HepG2 (cell line): Measurements from ENCODE around the gene MED22. TPM values are rescaled to one million over a fixed set of nuclear protein-coding genes. Genes with fewer than 3 reads are reported as not detected.

ENCODE experiments used
- ATAC-seq: fragments of 200-7000 bp; cut with Tn5 transposase; 3 replicates; pipeline ENCODE4 v1.9.1; 2020; ENCODE audit warnings: mild to moderate bottlenecking, moderate library complexity
- BruUV-seq: library from RNA; stranded (reverse); fragments of 400-500 nt; replicated peaks from 2 replicates; lab custom pipeline; 2021; lab: Mats Ljungman, UMichigan
- CTCF ChIA-PET: fragments of 300-600 bp; formaldehyde crosslinking; extraction: SDS; loops from one replicate; lab custom pipeline; 2021; ENCODE audit warnings: low total read pairs, inconsistent platforms, low intra/inter-chr PET ratio; lab: Yijun Ruan, JAX
- POLR2A ChIA-PET: fragments of 350-600 bp; sonication (Branson Sonifier 250); formaldehyde crosslinking; loops from one replicate; lab custom pipeline; 2020; ENCODE audit warnings: antibody characterized with exemption, inconsistent platforms; lab: Yijun Ruan, JAX
- DNase-seq: peaks from one replicate; pipeline ENCODE4 v3.0.0-alpha.2; 2015; ENCODE audit warnings: low spot score
- FAIRE-seq: peaks from 3 replicates; lab custom pipeline; 2011; peaks lifted over from hg19 to GRCh38; lab: Jason Lieb, UNC
- H2AFZ ChIP-seq: one replicate; pipeline ENCODE4 v1.6.1; 2011; ENCODE audit warnings: low read length, inconsistent platforms
- H3K27ac ChIP-seq: fragments of 300-600 bp; 3 replicates; pipeline ENCODE4 v1.8.0; 2011; ENCODE audit warnings: mixed run types, mild to moderate bottlenecking, mixed read lengths, low read length, inconsistent platforms; ENCODE audit not compliant: insufficient read depth; ENCODE audit errors: extremely low read length
- H3K27me3 ChIP-seq, 2 experiments: fragments of 200-600 bp in 1 of 2; 2 replicates in 1 of 2; 3 replicates in 1 of 2; pipeline versions ENCODE4 v1.6.0 to v1.8.0; 2011; ENCODE audit warnings: low read length in 2 of 2, mild to moderate bottlenecking in 2 of 2, moderate library complexity in 2 of 2, inconsistent platforms in 1 of 2; ENCODE audit not compliant: insufficient read depth in 2 of 2, control insufficient read depth in 1 of 2
- H3K36me3 ChIP-seq, 2 experiments: fragments of 200-600 bp in 1 of 2; replicated peaks in 1 of 2; 2 replicates in 1 of 2; 3 replicates in 1 of 2; pipeline versions ENCODE4 v1.5.1 to v1.8.0; 2011; ENCODE audit warnings: low read length in 2 of 2, inconsistent platforms in 1 of 2; ENCODE audit not compliant: insufficient read depth in 2 of 2, control insufficient read depth in 1 of 2
- H3K4me1 ChIP-seq: 2 replicates; pipeline ENCODE4 v1.5.1; 2012; ENCODE audit warnings: low read length, inconsistent platforms; ENCODE audit not compliant: insufficient read depth
- H3K4me2 ChIP-seq: 2 replicates; pipeline ENCODE4 v1.6.0; 2011; ENCODE audit warnings: low read depth, low read length, inconsistent platforms
- H3K4me3 ChIP-seq, 3 experiments: fragments of 200-600 bp in 1 of 3; sonication (generic), shearing (Covaris generic) in 1 of 3; replicated peaks in 1 of 3; 2 replicates each; pipeline ENCODE4 v1.5.1; 2011 to 2016; ENCODE audit warnings: low read length in 3 of 3, inconsistent platforms in 2 of 3, low read depth in 2 of 3, mild to moderate bottlenecking in 2 of 3, control low read depth in 1 of 3, mixed read lengths in 1 of 3; ENCODE audit not compliant: insufficient read depth in 1 of 3
- H3K79me2 ChIP-seq: one replicate; pipeline ENCODE4 v1.6.1; 2011; ENCODE audit warnings: low read length, inconsistent platforms; ENCODE audit not compliant: insufficient read depth
- H3K9ac ChIP-seq: 2 replicates; pipeline ENCODE4 v1.6.0; 2011; ENCODE audit warnings: mild to moderate bottlenecking, low read depth, low read length, inconsistent platforms; ENCODE audit not compliant: insufficient read depth
- H3K9me3 ChIP-seq: 2 replicates; pipeline ENCODE4 v1.5.1; 2012; ENCODE audit warnings: mild to moderate bottlenecking, low read length
- H4K20me1 ChIP-seq: 2 replicates; pipeline ENCODE4 v1.6.0; 2011; ENCODE audit warnings: inconsistent platforms, mild to moderate bottlenecking, low read length, moderate library complexity; ENCODE audit not compliant: insufficient read depth
- HDAC2 ChIP-seq: sonication (generic); formaldehyde crosslinking; IDR thresholded peaks from 2 replicates; pipeline ENCODE4 v1.4.0; 2020; ENCODE audit warnings: missing genetic modification reagents
- MEIS2 ChIP-seq: sonication (generic); formaldehyde crosslinking; IDR thresholded peaks from 2 replicates; pipeline ENCODE4 v1.9.0; 2021; ENCODE audit warnings: mild to moderate bottlenecking, missing genetic modification reagents
- NR3C1 ChIP-seq: sonication (generic); formaldehyde crosslinking; IDR thresholded peaks from 2 replicates; pipeline ENCODE4 v1.4.0; 2020; ENCODE audit warnings: missing genetic modification reagents
- PAF1 ChIP-seq: IDR thresholded peaks from 2 replicates; pipeline ENCODE4 v1.6.1; 2016; ENCODE audit warnings: missing genetic modification reagents, missing compliant biosample characterization
- SALL1 ChIP-seq: sonication (generic); formaldehyde crosslinking; IDR thresholded peaks from 2 replicates; pipeline ENCODE4 v1.8.0; 2022; ENCODE audit warnings: mild to moderate bottlenecking, missing genetic modification reagents
- SOX6 ChIP-seq, 2 experiments: fragments of 450-650 bp in 1 of 2; sonication (generic) in 1 of 2; formaldehyde crosslinking in 1 of 2; IDR thresholded peaks; 2 replicates each; pipeline versions ENCODE4 v1.4.0 to v1.6.1; 2017 to 2020; ENCODE audit warnings: antibody characterized with exemption in 1 of 2, mild to moderate bottlenecking in 1 of 2, missing genetic modification reagents in 1 of 2
- TFAP4 ChIP-seq: sonication (generic); IDR thresholded peaks from 2 replicates; pipeline ENCODE4 v1.6.1; 2016; ENCODE audit warnings: low read depth, borderline replicate concordance
- ZBTB39 ChIP-seq: sonication (generic); formaldehyde crosslinking; IDR thresholded peaks from 2 replicates; pipeline ENCODE4 v1.5.0; 2020; ENCODE audit warnings: missing genetic modification reagents
- ZSCAN25 ChIP-seq: sonication (generic); formaldehyde crosslinking; IDR thresholded peaks from 2 replicates; pipeline ENCODE4 v1.8.0; 2022; ENCODE audit warnings: mild to moderate bottlenecking, missing genetic modification reagents
- WGBS: methylation state at CpG from one replicate; pipeline ENCODE4 v1.1.6; 2017; ENCODE audit warnings: low lambda C conversion rate; 5-methylcytosine and 5-hydroxymethylcytosine counted together
- in situ Hi-C: cut with HindIII; loops from 2 replicates; pipeline ENCODE4 v1.10.0; 2017; ENCODE audit warnings: low pct_unique_long_range_greater_than_20kb; ENCODE audit not compliant: extremely low pct_ligation_motif_present
- intact Hi-C: fragments of 100-400 bp; cut with micrococcal nuclease; formaldehyde crosslinking; loops from one replicate; pipeline ENCODE4 v1.10.0; 2022; ENCODE audit not compliant: unreplicated experiment
- polyA plus RNA-seq, 8 experiments: library from polyadenylated mRNA; depleted of rRNA in 3 of 8; stranded (reverse) in 7 of 8; unstranded in 1 of 8; fragments of >200 nt; fragmentation: Illumina TruSeq in 4 of 8; extraction: Trizol in 4 of 8; gene quantifications; 2 replicates each; pipeline versions ENCODE4 v1.2.1 to v1.2.3, GENCODE V29; 2011 to 2016; ENCODE audit warnings: low read depth in 4 of 8, missing spikeins in 1 of 8, mixed read lengths in 1 of 8; ENCODE audit not compliant: insufficient read depth in 1 of 8
- total RNA-seq, 5 experiments: library from RNA; depleted of rRNA; stranded (reverse); fragments of >200 nt; fragmentation: Illumina TruSeq; extraction: Trizol; gene quantifications; 2 replicates each; pipeline ENCODE4 v1.2.3, GENCODE V29; 2016; ENCODE audit warnings: low read depth in 1 of 5
- TF ChIP-seq, protein P1 (sequence below): sonication (generic); formaldehyde crosslinking; IDR thresholded peaks from 2 replicates; pipeline ENCODE4 v1.5.1; 2020; ENCODE audit warnings: mild to moderate bottlenecking, missing genetic modification reagents
- TF ChIP-seq, protein P2 (sequence below): sonication (generic); formaldehyde crosslinking; IDR thresholded peaks from 2 replicates; pipeline ENCODE4 v1.5.0; 2020; ENCODE audit warnings: mild to moderate bottlenecking, missing genetic modification reagents, moderate library complexity

MED22 gene
- total and polyA plus RNA-seq, 2 of the 13 experiments (the other 11 are each of a cell fraction or from before 2014, with no cell fraction given), result 15.8 to 22.1 TPM

GRCh38 chr9:133396952-133397351 lies 49.0 kb upstream of the MED22 start (continued):
- TF ChIP-seq, protein P1, sequence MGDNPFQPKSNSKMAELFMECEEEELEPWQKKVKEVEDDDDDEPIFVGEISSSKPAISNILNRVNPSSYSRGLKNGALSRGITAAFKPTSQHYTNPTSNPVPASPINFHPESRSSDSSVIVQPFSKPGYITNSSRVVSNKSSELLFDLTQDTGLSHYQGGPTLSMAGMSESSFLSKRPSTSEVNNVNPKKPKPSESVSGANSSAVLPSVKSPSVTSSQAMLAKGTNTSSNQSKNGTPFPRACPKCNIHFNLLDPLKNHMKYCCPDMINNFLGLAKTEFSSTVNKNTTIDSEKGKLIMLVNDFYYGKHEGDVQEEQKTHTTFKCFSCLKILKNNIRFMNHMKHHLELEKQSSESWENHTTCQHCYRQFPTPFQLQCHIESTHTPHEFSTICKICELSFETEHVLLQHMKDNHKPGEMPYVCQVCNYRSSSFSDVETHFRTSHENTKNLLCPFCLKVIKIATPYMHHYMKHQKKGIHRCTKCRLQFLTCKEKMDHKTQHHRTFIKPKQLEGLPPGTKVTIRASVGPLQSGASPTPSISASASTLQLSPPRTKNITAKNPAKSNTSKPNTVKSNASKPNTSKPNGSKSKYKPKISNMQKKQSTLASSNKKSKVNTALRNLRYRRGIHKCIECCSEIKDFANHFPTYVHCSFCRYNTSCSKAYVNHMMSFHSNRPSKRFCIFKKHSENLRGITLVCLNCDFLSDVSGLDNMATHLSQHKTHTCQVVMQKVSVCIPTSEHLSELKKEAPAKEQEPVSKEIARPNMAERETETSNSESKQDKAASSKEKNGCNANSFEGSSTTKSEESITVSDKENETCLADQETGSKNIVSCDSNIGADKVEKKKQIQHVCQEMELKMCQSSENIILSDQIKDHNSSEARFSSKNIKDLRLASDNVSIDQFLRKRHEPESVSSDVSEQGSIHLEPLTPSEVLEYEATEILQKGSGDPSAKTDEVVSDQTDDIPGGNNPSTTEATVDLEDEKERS (CRISPR knock-in tag), result no peak
- no peak for TF ChIP-seq TFAP4
- TF ChIP-seq, all 625 proteins: peak for 9

GRCh38 chr9:133394687-133395271 lies 46.8 kb upstream of the MED22 start:
- BruUV-seq, result no TSS peak
- H3K79me2 ChIP-seq, result no peaks in the 10 kb centered on the region
- peaks cover 61% of the 10 kb centered on the region for H3K4me1 ChIP-seq
- peak overlapping the region in 1 of 3 experiments; percentile 50; a peak in 2 of 6 replicates for H3K4me3 ChIP-seq
- FAIRE-seq (no peak), ATAC-seq (peak; percentile 54), DNase-seq (no peak)
- ChIA-PET CTCF (interaction anchor here (0.6 to 1.1 kb wide), 2 partner anchors 34 to 88 kb away, joined by 3 read pairs; no protein-coding TSS in a partner anchor), POLR2A (interaction anchor here (1.1 to 1.9 kb wide), 9 partner anchors 9 to 65 kb away, joined by 3 to 8 read pairs (median 5); partner anchors contain the start of genes CACFD1, MED22, RPL7A and STKLD1)
- peak overlapping the region; percentile 65 for H3K4me2 ChIP-seq
- no peaks in the 10 kb centered on the region for H3K36me3 ChIP-seq
- H3K27ac ChIP-seq, result no peak overlapping the region
- no peak overlapping the region for H3K9ac ChIP-seq
- no peak overlapping the region for H2AFZ ChIP-seq
- in situ Hi-C loops, result no loop called here
- no peaks in the 10 kb centered on the region for H4K20me1 ChIP-seq
- H3K27me3 ChIP-seq, result no peaks in the 10 kb centered on the region
- intact Hi-C loops, result loop anchor here (5.0 kb wide), 1 partner anchor 37 kb away; the partner anchor contains the start of genes SURF1 and SURF2
- no peaks in the 10 kb centered on the region for H3K9me3 ChIP-seq
- WGBS, result 7% methylated on average over 6 of the region's 8 CpGs
- TF ChIP-seq, protein P2, sequence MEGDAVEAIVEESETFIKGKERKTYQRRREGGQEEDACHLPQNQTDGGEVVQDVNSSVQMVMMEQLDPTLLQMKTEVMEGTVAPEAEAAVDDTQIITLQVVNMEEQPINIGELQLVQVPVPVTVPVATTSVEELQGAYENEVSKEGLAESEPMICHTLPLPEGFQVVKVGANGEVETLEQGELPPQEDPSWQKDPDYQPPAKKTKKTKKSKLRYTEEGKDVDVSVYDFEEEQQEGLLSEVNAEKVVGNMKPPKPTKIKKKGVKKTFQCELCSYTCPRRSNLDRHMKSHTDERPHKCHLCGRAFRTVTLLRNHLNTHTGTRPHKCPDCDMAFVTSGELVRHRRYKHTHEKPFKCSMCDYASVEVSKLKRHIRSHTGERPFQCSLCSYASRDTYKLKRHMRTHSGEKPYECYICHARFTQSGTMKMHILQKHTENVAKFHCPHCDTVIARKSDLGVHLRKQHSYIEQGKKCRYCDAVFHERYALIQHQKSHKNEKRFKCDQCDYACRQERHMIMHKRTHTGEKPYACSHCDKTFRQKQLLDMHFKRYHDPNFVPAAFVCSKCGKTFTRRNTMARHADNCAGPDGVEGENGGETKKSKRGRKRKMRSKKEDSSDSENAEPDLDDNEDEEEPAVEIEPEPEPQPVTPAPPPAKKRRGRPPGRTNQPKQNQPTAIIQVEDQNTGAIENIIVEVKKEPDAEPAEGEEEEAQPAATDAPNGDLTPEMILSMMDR (CRISPR knock-in tag), result peak; percentile 45
- TF ChIP-seq ZBTB39 (CRISPR knock-in tag), result no peak
- TF ChIP-seq ZSCAN25 (CRISPR knock-in tag), result peak; percentile 78
- no peak for TF ChIP-seq MEIS2 (CRISPR knock-in tag)
- TF ChIP-seq HDAC2 (CRISPR knock-in tag), result 0 out of 2 replicates have a peak, but pooled peaks have one; percentile 21
- no peak for TF ChIP-seq PAF1
- TF ChIP-seq NR3C1, result no peak
- TF ChIP-seq SALL1, result 0 out of 2 replicates have a peak, but pooled peaks have one; percentile 43
- no peak for TF ChIP-seq SOX6 (IDR thresholded peaks at IDR 0.05)
- TF ChIP-seq SOX6 (CRISPR knock-in tag; IDR thresholded peaks at IDR 0.05), result peak; percentile 47; the same call in 1 of the 2 replicates
